GM18870 (cell line): ENCODE results near the gene SLC19A1.

ENCODE experiments used
- ATAC-seq: cut with Tn5 transposase; IDR thresholded peaks from one replicate; pipeline ENCODE4 v1.9.1; 2021; ENCODE audit warnings: moderate library complexity; ENCODE audit not compliant: unreplicated experiment

SLC19A1 gene

DNA sequence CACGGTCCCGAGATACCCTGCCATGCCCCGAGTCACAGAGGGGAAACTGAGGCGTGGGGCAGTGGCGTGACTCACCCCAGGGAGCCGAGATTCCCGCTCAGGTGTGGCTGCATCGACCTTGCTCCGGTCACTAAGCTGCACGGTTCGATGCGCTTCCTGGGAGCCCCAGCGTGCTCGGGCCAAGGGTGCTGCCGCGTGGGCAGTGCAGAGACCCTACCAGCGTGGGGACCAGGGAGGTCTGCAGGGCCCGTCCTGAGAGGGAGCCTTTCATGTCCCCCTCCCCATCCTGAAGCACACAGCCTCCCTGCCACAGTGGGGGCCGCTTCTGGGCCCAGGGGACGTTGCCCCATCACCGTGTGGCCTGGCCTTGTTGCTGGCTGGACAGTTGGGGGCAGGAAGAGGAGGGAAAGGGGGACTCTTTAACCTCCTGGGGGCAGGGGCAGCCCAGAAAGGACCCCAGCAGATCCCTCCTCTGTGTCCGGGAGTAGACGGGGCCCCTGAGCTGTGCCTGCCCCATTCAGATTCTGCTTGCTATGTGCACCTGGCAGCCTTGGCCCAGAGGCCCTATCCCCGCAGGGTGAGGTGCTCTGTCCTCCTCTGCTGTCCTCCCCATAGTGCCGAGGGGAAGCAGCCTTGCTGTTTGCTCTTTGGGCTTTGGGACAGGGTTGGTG, 84.9 kb downstream of the SLC19A1 start:
- ATAC-seq, result no peak

- ATAC-seq, result no peak
These were observed 85.6 kb downstream of the SLC19A1 start for GRCh38 chr21:45456584-45457160.

DNA sequence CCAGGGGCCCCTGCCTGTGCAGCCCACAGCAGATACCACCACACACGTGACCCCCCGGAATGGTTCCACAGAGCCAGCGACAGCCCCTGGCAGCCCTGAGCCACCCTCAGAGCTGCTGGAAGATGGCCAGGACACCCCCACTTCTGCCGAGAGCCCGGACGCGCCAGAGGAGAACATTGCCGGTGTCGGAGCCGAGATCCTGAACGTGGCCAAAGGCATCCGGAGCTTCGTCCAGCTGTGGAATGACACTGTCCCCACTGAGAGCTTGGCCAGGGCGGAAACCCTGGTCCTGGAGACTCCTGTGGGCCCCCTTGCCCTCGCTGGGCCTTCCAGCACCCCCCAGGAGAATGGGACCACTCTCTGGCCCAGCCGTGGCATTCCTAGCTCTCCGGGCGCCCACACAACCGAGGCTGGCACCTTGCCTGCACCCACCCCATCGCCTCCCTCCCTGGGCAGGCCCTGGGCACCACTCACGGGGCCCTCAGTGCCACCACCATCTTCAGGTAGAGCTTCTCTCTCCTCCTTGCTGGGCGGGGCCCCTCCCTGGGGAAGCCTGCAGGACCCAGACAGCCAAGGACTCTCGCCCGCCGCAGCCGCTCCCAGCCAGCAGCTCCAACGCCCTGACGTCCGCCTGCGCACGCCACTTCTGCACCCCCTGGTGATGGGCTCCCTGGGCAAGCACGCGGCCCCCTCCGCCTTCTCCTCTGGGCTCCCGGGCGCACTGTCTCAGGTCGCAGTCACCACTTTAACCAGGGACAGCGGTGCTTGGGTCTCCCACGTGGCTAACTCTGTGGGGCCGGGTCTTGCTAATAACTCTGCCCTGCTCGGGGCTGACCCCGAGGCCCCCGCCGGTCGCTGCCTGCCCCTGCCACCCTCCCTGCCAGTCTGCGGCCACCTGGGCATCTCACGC, 86.3 kb downstream of the SLC19A1 start:
- ATAC-seq, result no peak

GRCh38 chr21:45454926-45455673, 87.1 kb downstream of the SLC19A1 start:
- ATAC-seq, result no peak

DNA sequence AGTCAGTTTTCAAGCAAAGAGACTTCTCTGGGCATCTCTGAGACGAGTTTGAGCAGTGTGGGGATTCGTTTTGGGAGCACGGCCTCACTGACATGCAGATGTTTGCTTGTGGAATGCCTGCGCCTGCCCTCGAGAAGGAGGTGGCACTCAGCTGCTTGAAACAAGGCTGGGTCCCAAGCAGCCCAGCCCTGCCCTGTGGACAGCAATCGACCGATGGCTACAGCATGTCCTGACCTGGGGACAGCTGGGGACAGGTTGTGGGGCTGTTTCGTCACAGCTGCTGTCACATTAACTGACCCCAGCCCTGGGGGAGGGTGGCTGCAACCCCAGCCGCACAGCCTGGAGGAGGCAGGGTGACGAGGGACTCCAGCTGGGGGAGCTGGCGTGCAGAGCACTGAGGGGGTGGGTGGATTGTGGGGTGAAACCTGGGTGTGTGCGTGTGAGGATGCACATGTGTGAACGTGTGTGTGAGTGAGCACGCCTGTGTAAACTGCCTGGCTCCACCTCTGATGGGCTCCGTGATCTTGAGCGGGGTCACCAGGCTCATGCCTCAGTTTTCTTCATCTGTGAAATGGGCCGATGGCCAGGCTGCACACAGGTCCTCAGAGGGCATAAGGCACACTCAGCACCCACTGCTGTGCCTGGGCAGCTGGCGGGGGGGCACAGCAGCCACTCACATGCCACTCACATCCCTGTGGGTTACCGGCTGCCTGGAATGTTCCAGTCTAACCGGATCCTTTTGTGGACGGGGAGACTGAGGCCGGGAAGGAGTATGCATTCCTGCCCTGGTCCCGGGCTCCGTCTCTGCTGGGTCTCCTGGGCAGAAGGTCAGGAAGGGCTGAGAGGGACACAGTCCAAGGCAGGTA, 87.9 kb downstream of the SLC19A1 start:
- ATAC-seq, result no peak

DNA sequence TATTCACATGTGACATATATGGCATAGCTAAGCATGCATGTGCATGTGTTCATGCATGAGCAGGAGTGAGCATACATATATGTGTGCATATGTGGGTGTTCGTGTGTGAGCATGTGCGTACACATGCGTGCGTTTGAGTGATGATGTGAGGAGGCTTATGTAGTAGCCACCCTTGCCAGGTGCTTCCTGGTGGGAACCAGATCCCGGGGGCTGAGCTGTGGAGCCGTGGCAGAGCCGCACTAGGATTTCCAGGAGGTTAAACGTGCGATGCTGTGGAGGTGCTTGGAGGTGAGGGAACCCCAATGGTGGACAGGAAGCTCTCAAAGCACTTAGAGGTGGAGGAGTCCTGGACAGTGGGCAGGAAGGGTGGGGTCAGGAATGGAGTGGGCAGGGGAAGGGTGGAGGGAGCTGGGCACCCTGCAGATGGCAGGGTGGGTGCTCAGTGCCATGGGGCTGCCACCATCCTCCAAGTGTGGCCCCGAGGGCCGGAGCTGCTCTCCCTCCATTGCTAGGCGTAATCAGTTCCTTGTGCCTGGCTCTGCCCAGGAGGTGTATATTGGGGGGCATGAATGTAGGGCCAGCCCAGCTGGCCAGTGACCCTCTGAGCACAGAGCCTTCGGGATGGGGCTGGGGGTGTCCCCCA, 88.8 kb downstream of the SLC19A1 start:
- no peak for ATAC-seq

DNA sequence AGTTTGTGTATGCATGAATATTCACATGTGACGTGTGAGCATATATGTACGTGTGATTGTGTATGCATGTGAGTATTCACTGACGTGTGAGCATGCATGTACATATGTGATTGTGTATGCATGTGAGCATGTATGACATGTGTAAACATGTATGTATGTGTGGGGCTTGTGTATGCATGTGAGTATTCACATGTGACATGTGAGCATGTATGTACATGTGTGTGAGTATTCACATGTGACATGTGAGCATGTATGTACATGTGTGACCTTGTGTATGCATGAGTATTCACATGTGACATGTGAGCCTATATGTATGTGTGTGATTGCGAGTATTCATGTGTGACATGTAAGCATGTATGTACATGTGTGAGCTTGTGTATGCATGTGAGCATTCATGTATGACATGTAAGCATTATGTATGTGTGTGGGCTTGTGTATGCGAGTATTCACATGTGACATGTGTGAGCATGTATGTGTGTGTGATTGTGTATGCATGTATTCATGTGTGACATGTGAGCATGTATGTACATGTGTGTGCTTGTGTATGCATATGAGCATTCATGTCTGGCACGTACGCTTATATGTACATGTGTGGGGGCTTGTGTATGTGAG, 89.4 kb downstream of the SLC19A1 start:
- ATAC-seq, result no peak

DNA sequence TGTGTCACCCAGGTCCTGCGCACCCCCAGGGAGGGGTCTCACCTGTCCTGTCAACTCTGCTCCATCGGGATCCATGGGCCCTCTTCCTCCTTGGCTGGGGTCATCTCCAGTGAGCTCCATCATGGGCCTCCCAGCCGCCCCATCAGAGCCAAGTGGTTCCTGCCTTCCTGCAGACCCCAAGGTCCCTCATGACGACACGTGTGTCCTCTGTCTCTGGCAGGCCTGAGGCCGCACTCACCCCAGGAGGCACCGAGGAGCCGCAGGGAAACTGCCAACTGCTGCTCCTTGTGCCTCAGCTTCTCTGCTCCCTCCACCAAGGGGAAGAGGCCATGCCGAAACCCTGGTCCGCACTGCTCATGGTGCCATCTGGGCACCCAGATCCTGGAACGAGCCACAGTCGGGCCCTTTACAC, 90.5 kb downstream of the SLC19A1 start:
- no peak for ATAC-seq

GRCh38 chr21:45451091-45451740, 91.0 kb downstream of the SLC19A1 start:
- ATAC-seq, result no peak

GRCh38 chr21:45450423-45451090, 91.7 kb downstream of the SLC19A1 start:
- ATAC-seq, result no peak

DNA sequence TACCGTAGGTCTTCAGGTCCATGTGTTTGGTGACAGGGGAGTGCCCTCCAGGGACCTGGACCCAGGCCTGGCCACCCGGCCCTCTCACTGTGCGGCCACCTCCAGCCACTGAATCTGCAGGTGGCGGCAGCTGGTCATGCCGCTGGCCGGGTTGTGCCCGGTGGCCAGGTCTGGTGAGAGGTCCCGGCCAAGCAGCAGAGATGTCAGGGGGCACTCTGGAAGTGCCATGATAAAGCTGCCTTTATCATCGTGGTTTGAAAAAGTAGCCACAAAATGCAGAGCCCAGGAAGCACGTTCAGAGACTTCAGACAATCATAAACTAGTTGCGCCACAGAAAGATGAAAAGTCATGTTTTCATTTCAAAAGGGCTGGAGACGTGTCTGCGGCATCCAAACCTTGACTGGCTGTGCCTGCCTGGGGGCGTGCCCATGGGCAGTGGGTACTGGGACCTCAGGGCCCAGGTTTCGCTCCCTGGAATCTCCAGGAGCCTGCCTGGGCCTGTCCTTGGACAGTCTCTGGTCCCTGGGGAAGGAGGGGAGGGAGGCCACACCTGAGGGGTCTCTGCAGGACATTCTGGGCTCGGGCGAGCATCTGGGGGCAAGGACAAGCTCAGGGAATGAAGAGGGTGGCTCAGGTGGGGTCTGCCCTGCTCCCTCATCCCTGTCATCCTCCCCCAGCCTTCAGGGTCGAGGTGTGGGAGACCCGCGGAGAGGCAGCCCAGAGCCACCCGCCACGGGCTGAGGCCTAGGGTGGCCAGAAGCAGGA, 92.4 kb downstream of the SLC19A1 start:
- no peak for ATAC-seq

DNA sequence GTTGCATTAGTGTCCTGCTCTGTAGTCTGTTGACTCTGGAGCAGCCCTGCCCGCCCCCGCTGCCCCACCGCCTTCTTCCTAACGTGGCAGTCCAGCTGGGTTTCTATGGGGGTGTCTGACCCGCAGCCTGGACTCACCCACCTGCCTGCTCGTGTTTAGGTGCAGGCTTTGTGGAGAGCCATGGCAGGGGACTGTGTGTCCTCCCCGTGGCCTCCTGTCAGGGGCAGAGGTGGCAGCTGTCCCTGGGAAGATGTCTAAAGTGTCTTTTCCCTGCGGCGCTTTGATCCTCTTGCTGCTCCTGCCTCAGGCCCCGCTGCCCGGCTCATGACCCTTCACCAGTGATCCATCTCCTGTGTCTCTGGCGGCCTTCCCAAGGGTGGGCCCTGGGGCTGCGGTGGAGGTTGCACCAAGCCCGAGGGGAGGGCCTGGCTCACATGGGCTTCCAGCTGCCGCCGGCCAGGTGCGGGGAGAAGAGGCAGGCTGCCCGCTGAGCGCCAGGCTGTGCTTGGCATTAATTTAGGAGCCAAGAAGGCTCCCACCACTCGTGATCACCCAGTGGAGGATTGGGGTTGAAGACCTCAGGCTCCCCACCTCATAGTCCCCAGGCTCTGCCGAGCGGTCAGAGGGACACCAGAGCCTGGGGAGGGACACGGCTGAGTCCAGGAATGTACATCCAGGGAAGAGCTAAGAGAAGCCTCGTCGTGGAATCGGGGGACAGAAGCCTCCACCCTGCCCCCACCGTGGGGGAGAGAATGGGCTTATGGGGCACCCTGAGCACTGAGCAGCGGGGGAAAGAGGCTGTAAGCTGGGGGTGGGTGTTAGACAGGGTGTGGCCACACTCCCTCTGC, 93.2 kb downstream of the SLC19A1 start:
- ATAC-seq, result no peak

DNA sequence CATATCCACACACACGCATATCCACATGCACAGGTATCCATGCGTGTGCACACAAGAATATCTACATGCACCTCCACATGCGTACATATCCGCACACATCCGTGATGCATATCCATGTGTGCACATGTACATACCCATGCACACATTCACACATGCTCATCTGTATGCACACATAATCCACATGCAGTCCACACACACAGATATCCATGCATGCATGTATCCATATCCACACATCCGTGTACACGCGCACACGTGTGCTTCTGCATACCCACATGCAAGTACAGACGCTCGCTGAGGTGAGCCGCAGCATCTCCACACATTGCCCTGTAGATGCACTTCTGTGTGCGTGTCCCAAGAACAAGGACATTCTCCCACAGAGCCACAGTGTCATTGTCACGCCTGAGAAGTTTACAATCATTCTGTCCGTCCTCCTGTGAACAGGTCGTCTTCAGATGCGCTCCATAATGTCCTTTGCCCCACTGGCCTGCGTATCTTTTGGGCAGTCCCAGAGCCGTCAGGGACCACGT, 93.9 kb downstream of the SLC19A1 start:
- ATAC-seq, result no peak
